Stimulated activated naive CD8-positive, alpha-beta T cell treated with anti-CD3 and anti-CD28 coated beads, Interleukin-15, Interleukin-2, amounts not matched to agents 100 ng/mL and 50 ng/mL, for 24 hours (primary cell): ENCODE measurements around the gene BMP7.
"Not testable (repeated sequence)": the region's sequence is repeated elsewhere in the genome, so short reads cannot be mapped to it uniquely, and the experiment has no call there.

ENCODE experiments used
- H3K27ac Mint-ChIP-seq: one replicate; pipeline ENCODE4 v1.8.0; 2021; ENCODE audit warnings: mild to moderate bottlenecking, mixed read lengths
- H3K27me3 Mint-ChIP-seq: one replicate; pipeline ENCODE4 v1.8.0; 2021; ENCODE audit warnings: mixed read lengths
- H3K36me3 Mint-ChIP-seq: one replicate; pipeline ENCODE4 v1.8.0; 2021; ENCODE audit warnings: low read depth, mixed read lengths
- H3K4me1 Mint-ChIP-seq: one replicate; pipeline ENCODE4 v1.8.0; 2021; ENCODE audit warnings: low read depth, mixed read lengths
- H3K4me3 Mint-ChIP-seq: one replicate; pipeline ENCODE4 v1.8.0; 2021; ENCODE audit warnings: mild to moderate bottlenecking, mixed read lengths
- H3K9me3 Mint-ChIP-seq: one replicate; pipeline ENCODE4 v1.8.0; 2021; ENCODE audit warnings: mixed read lengths

Gene BMP7

DNA sequence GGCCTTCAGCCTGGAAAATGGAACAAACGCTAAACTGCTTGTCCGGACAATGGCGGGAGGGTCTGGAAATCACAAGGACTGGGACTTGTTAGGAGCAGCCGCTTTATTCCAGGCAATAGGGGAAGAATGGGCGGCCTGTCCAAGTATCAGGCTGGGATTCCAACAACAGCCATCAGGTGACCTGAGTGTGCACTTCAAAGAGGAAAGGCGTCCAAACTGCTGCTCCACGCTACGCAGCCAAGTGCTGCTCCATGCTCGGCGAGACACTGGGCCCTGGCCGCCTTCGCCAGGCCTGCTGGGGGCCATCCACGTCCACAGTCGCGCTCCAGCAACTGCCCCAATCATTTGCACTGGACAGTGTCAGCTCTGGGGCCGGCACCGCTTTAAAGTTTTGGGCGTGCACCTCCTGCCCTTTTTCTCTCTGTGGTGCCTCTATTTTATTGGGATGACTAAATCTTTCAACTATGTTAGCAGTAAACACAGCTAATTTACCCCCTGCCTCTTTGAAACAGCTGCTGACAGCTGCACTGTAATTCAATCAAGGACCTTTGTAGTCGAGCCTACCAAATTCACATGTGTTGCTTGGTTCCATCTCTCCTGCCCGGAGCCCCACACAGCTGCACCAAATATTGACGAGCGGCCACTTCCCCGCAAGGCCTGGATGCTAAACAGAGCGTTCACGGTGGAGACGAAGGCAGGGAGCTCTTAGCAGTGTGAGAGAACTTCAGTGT, 98.3 kb downstream of the BMP7 start:
- H3K27ac Mint-ChIP-seq, result no peak overlapping the region
- H3K27me3 Mint-ChIP-seq, result no peaks in the 10 kb centered on the region
- H3K36me3 Mint-ChIP-seq, result no peaks in the 10 kb centered on the region
- H3K9me3 Mint-ChIP-seq, result no peaks in the 10 kb centered on the region
- H3K4me3 Mint-ChIP-seq, result no peak overlapping the region
- H3K4me1 Mint-ChIP-seq, result no peaks in the 10 kb centered on the region

GRCh38 chr20:57167292-57167655, 99.2 kb downstream of the BMP7 start:
- Mint-ChIP-seq H3K4me1 (no peaks in the 10 kb centered on the region), H3K27me3 (no peaks in the 10 kb centered on the region), H3K9me3 (no peaks in the 10 kb centered on the region), H3K27ac (no peak overlapping the region), H3K4me3 (no peak overlapping the region), H3K36me3 (no peaks in the 10 kb centered on the region)

GRCh38 chr20:57166568-57167291, 99.7 kb downstream of the BMP7 start:
- Mint-ChIP-seq H3K9me3 (no peaks in the 10 kb centered on the region), H3K27me3 (no peaks in the 10 kb centered on the region), H3K36me3 (no peaks in the 10 kb centered on the region), H3K4me3 (no peak overlapping the region), H3K4me1 (no peaks in the 10 kb centered on the region), H3K27ac (no peak overlapping the region)

DNA sequence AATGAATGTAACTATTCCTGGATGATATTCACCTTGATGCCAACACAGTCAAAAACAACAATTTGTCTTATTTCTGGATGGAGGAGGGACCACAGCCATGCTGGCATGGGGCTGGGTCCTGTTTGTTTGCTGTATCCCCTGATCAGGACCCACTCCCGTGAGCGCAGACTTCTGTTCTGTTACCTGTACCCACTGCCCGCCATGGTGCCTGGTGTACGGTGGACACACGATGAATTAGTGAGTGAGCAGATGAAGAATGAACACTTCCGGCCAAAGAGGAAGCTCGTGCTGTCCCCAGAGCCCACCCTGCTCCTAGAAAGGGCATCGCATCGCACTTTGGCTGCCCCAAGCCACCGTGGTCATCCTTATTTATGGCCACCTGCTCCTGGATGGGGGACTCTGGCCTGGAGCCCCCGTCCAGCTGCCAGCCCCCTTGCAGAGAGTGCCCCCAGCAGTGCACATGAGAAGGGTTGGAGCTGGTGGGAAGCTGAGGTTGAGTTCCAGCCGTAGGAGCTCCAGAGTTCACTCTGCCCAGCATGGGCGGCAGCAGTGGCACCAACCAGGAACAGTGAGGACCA, 100.9 kb downstream of the BMP7 start:
- H3K4me1 Mint-ChIP-seq, result no peaks in the 10 kb centered on the region
- H3K4me3 Mint-ChIP-seq, result no peak overlapping the region
- H3K9me3 Mint-ChIP-seq, result no peaks in the 10 kb centered on the region
- H3K27ac Mint-ChIP-seq, result no peak overlapping the region
- H3K27me3 Mint-ChIP-seq, result no peaks in the 10 kb centered on the region
- H3K36me3 Mint-ChIP-seq, result no peaks in the 10 kb centered on the region

- H3K27me3 Mint-ChIP-seq, result no peaks in the 10 kb centered on the region
- H3K4me3 Mint-ChIP-seq, result no peak overlapping the region
- H3K4me1 Mint-ChIP-seq, result no peaks in the 10 kb centered on the region
- H3K27ac Mint-ChIP-seq, result no peak overlapping the region
- H3K9me3 Mint-ChIP-seq, result no peaks in the 10 kb centered on the region
- H3K36me3 Mint-ChIP-seq, result no peaks in the 10 kb centered on the region
Observed at GRCh38 chr20:57164872-57165271, 101.6 kb downstream of the BMP7 start.

GRCh38 chr20:57163041-57163440, 103.4 kb downstream of the BMP7 start:
- Mint-ChIP-seq H3K4me3 (no peak overlapping the region), H3K4me1 (no peaks in the 10 kb centered on the region), H3K27ac (no peak overlapping the region), H3K36me3 (no peaks in the 10 kb centered on the region), H3K9me3 (no peaks in the 10 kb centered on the region), H3K27me3 (no peaks in the 10 kb centered on the region)

DNA sequence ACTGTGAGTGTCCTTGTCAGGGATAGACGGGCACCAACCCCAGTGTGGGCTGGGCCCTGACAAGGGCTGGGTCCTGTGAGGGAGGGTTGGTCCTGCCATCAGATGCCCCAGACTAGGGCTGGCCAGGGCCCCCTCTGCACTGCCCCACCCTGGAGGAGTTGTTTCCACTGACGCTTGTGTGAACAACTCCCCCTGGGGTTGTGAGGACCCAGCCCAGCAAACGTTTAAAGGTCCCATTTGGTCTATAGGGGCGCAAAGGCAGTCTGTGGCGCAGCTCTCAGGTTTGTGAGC, 104.1 kb downstream of the BMP7 start:
- Mint-ChIP-seq H3K9me3 (no peaks in the 10 kb centered on the region), H3K27ac (no peak overlapping the region), H3K4me3 (no peak overlapping the region), H3K27me3 (no peaks in the 10 kb centered on the region), H3K4me1 (no peaks in the 10 kb centered on the region), H3K36me3 (no peaks in the 10 kb centered on the region)

- no peaks in the 10 kb centered on the region for H3K36me3 Mint-ChIP-seq
Observed at GRCh38 chr20:57161478-57162361, 104.7 kb downstream of the BMP7 start.

GRCh38 chr20:57160985-57161384, 105.5 kb downstream of the BMP7 start:
- H3K27me3 Mint-ChIP-seq, result no peaks in the 10 kb centered on the region
- no peaks in the 10 kb centered on the region for H3K36me3 Mint-ChIP-seq
- no peak overlapping the region for H3K27ac Mint-ChIP-seq

More at GRCh38 chr20:57161478-57162361, 104.7 kb downstream of the BMP7 start:
- Mint-ChIP-seq H3K9me3 (no peaks in the 10 kb centered on the region), H3K4me1 (no peaks in the 10 kb centered on the region), H3K27me3 (no peaks in the 10 kb centered on the region), H3K27ac (no peak overlapping the region), H3K4me3 (no peak overlapping the region)

DNA sequence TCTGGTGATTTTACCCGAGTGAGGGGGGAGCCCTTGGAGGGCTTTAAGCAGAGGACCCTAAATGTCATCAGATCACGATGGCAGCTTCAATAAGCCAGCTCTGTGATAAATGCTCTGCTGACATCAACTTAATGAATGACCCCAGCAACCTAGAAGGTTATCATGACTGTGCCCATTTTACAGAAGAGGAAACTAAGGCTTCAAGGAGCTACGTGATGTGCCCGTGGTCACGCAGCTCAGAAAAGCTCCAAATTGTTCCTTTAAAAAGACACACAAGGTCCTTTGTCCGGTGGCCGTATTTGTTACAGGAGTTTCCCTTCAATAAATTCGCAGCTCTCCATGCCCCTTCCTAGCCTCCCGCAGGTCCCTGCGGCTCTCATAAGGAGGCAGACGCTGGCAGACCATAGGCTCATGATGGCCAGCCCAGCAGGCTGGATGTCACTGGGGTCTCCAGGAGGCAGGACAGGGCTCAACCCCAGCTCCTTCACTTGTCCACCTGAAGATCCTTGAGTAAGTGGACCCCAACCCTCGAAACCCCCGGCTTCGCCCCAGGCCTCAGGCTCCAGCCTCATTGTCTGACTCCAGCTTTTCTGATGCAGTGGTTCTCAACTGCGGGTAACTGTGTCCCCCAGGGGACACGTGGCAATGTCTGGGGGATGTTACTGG, 106.4 kb downstream of the BMP7 start:
- H3K27me3 Mint-ChIP-seq, result no peaks in the 10 kb centered on the region

More at GRCh38 chr20:57160985-57161384, 105.5 kb downstream of the BMP7 start:
- H3K4me1 Mint-ChIP-seq, result no peaks in the 10 kb centered on the region
- no peaks in the 10 kb centered on the region for H3K9me3 Mint-ChIP-seq
- no peak overlapping the region for H3K4me3 Mint-ChIP-seq

DNA sequence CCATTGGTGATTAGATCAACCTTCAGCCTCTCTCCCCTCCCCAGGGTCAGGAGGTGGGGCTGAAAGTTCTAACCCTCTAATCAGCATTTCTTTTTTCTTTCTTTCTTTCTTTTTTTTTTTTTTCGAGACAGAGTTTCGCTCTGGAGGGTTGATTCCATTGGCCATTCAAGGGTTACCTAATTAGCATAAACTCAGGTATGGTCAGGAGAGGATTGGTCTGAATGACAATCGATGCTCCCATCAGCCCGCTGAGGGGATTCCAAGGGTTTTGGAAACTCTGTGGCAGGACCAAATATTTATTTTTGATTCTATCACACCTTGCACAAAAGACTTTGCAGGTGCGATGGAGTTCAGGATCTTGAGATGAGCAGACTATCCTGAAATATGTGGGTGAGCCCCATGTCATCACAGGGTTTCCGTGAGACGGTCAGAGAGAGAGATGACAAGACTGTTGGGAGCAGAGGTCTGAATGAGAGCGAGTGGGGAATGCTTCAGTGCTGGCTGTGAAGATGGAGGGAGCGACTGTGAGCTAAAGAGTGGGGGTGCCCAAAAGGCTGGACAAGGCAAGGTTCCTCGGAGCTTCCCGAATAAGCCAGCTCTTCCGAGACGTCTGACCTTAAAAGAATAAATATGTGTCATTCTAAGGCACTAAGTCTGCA, 107.1 kb downstream of the BMP7 start:
- Mint-ChIP-seq H3K36me3 (no peaks in the 10 kb centered on the region), H3K27ac (no peak overlapping the region), H3K9me3 (no peaks in the 10 kb centered on the region), H3K4me1 (no peaks in the 10 kb centered on the region), H3K27me3 (no peaks in the 10 kb centered on the region), H3K4me3 (no peak overlapping the region)

More for the DNA sequence above, 106.4 kb downstream of the BMP7 start:
- H3K4me3 Mint-ChIP-seq, result no peak overlapping the region
- no peaks in the 10 kb centered on the region for H3K9me3 Mint-ChIP-seq
- no peak overlapping the region for H3K27ac Mint-ChIP-seq
- no peaks in the 10 kb centered on the region for H3K36me3 Mint-ChIP-seq
- no peaks in the 10 kb centered on the region for H3K4me1 Mint-ChIP-seq

DNA sequence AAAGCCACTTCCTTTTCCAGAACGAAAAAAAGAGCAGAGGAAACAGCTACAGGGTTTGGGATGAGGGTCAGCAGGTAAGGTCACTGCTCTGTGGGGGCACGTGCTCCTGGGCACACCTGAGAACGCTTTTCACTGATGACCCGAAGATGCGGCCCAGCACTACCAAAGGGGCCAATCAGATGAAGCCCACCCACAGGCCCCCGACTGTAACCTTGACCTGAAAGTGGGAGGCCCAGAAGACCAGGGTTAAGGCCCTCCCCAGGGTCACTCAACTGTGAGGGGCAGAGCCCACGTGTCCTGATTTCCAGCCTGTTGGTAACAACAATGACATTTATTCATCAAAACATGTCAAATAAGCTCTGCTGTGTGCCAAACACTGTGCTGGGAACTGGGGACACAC, 108.0 kb downstream of the BMP7 start:
- Mint-ChIP-seq H3K4me3 (no peak overlapping the region), H3K9me3 (no peaks in the 10 kb centered on the region), H3K36me3 (no peaks in the 10 kb centered on the region), H3K27ac (no peak overlapping the region), H3K27me3 (no peaks in the 10 kb centered on the region), H3K4me1 (no peaks in the 10 kb centered on the region)

GRCh38 chr20:57157787-57158186, 108.7 kb downstream of the BMP7 start:
- not testable (repeated sequence) for H3K27me3 Mint-ChIP-seq, H3K4me3 Mint-ChIP-seq, H3K9me3 Mint-ChIP-seq, H3K27ac Mint-ChIP-seq, H3K36me3 Mint-ChIP-seq, H3K4me1 Mint-ChIP-seq

DNA sequence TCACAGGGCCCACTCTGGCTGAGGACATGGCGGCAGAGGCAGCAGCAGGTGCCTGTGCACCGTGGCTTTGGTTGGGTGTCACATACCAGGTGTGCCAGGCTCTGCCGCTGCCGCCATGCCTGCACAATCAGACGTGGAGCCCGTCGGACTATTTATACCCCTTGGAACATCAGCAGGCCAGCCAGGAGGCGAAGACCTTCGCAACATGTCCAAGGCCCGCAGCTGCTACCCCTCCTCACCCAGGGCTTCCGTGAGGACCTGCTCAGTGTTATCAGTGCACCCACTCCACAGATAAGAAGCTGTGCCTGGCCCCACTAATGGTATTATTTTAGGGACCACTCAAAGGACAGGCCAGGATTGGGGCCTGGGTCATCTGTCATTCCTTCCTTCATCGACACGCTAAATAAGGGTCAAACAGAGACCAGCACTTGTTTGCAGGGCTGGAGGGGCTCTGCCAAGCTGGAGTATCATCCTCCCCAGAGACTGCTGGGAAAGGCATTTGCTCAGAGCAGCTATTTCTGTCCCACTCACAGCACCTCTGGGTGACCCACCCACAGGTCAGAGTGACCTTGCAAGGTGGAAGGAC, 109.2 kb downstream of the BMP7 start:
- no peaks in the 10 kb centered on the region for H3K9me3 Mint-ChIP-seq
- H3K4me3 Mint-ChIP-seq, result no peak overlapping the region
- H3K27me3 Mint-ChIP-seq, result no peaks in the 10 kb centered on the region
- H3K4me1 Mint-ChIP-seq, result no peaks in the 10 kb centered on the region
- H3K36me3 Mint-ChIP-seq, result no peaks in the 10 kb centered on the region
- H3K27ac Mint-ChIP-seq, result no peak overlapping the region
